ENCODE data around the gene NOP16.
A peak's percentile ranks its signal among the peaks of the same experiment; 100 is the strongest.

NOP16 gene

GRCh38 chr5:176425791-176426190 lies 37.4 kb upstream of the NOP16 start:
- no peak for TF ChIP-seq CTCF (IDR thresholded peaks at IDR 0.05; ENCODE audit: low read depth, low read length, missing control alignments)
- DNase-seq (ENCODE audit: extremely low read depth, low read depth): no peak
- no peak overlapping the region for H3K4me3 ChIP-seq (replicated peaks; ENCODE audit: low read depth, low read length)

- no peak for DNase-seq (ENCODE audit: extremely low read depth, low read depth)
- H3K4me3 ChIP-seq (replicated peaks; ENCODE audit: low read depth, low read length): no peak overlapping the region
- TF ChIP-seq CTCF (IDR thresholded peaks at IDR 0.05; ENCODE audit: low read depth, low read length, missing control alignments): no peak
Measured at GRCh38 chr5:176425138-176425537, 36.7 kb upstream of the NOP16 start.

GRCh38 chr5:176424181-176424580 lies 35.8 kb upstream of the NOP16 start:
- no peak for TF ChIP-seq CTCF (IDR thresholded peaks at IDR 0.05; ENCODE audit: low read depth, low read length, missing control alignments)
- no peak overlapping the region for H3K4me3 ChIP-seq (replicated peaks; ENCODE audit: low read depth, low read length)
- DNase-seq (ENCODE audit: extremely low read depth, low read depth): no peak

- TF ChIP-seq CTCF (IDR thresholded peaks at IDR 0.05; ENCODE audit: low read depth, low read length, missing control alignments): no peak
- no peak for DNase-seq (ENCODE audit: extremely low read depth, low read depth)
- no peak overlapping the region for H3K4me3 ChIP-seq (replicated peaks; ENCODE audit: low read depth, low read length)
Measured at GRCh38 chr5:176420972-176421544, 32.7 kb upstream of the NOP16 start.

- DNase-seq (ENCODE audit: extremely low read depth, low read depth): no peak
- TF ChIP-seq CTCF (IDR thresholded peaks at IDR 0.05; ENCODE audit: low read depth, low read length, missing control alignments): no peak
- H3K4me3 ChIP-seq (replicated peaks; ENCODE audit: low read depth, low read length): no peak overlapping the region
Measured at GRCh38 chr5:176420086-176420485, 31.7 kb upstream of the NOP16 start.

- DNase-seq (ENCODE audit: extremely low read depth, low read depth): no peak
- H3K4me3 ChIP-seq (replicated peaks; ENCODE audit: low read depth, low read length): no peak overlapping the region
- no peak for TF ChIP-seq CTCF (IDR thresholded peaks at IDR 0.05; ENCODE audit: low read depth, low read length, missing control alignments)
Measured at GRCh38 chr5:176418251-176418650, 29.9 kb upstream of the NOP16 start.

- peak overlapping the region; percentile 80; the same call in 1 of the 2 replicates for H3K4me3 ChIP-seq (replicated peaks; ENCODE audit: low read depth, low read length)
- DNase-seq (ENCODE audit: extremely low read depth, low read depth): no peak
- TF ChIP-seq CTCF (IDR thresholded peaks at IDR 0.05; ENCODE audit: low read depth, low read length, missing control alignments): no peak
Measured at GRCh38 chr5:176416965-176417364, 28.6 kb upstream of the NOP16 start.

Measured in HFF-Myc (cell line).